GM18507 (cell line): ENCODE data around the gene DLG5.
A peak's percentile ranks its signal among the peaks of the same experiment; 100 is the strongest.

Source experiments
- DNase-seq: peaks from one replicate; pipeline ENCODE4 v3.0.0; 2011; ENCODE audit warnings: low read depth; ENCODE audit not compliant: insufficient read length; ENCODE audit errors: extremely low spot score
- FAIRE-seq: peaks from 2 replicates; lab custom pipeline; 2011; peaks lifted over from hg19 to GRCh38; lab: Jason Lieb, UNC

Gene DLG5

GRCh38 chr10:77873536-77874380 is 52.8 kb downstream of the DLG5 start:
- FAIRE-seq, result peak; percentile 89

GRCh38 chr10:77872947-77873535 is 53.5 kb downstream of the DLG5 start:
- DNase-seq (no peak), FAIRE-seq (no peak)

More at GRCh38 chr10:77873536-77874380, 52.8 kb downstream of the DLG5 start:
- peak; percentile 62 for DNase-seq

- FAIRE-seq (no peak), DNase-seq (no peak)
These were observed 54.2 kb downstream of the DLG5 start for GRCh38 chr10:77872151-77872946.

- no peak for FAIRE-seq
- no peak for DNase-seq
These were observed 56.7 kb downstream of the DLG5 start for GRCh38 chr10:77869626-77870420.

- DNase-seq (no peak), FAIRE-seq (no peak)
These were observed 58.0 kb downstream of the DLG5 start for GRCh38 chr10:77868523-77868922.

GRCh38 chr10:77867124-77867719 is 59.3 kb downstream of the DLG5 start:
- FAIRE-seq (no peak), DNase-seq (no peak)

GRCh38 chr10:77866598-77866997 is 60.0 kb downstream of the DLG5 start:
- FAIRE-seq (no peak), DNase-seq (no peak)

- FAIRE-seq (no peak), DNase-seq (no peak)
These were observed 60.8 kb downstream of the DLG5 start for GRCh38 chr10:77865580-77866324.

- FAIRE-seq, result no peak
- DNase-seq, result no peak
These were observed 62.3 kb downstream of the DLG5 start for GRCh38 chr10:77864151-77864851.

GRCh38 chr10:77863446-77863845 is 63.1 kb downstream of the DLG5 start:
- DNase-seq (no peak), FAIRE-seq (no peak)

- DNase-seq, result no peak
- no peak for FAIRE-seq
These were observed 64.0 kb downstream of the DLG5 start for GRCh38 chr10:77862595-77862994.

- DNase-seq (no peak), FAIRE-seq (no peak)
These were observed 65.2 kb downstream of the DLG5 start for GRCh38 chr10:77861366-77861765.

- no peak for FAIRE-seq
These were observed 66.7 kb downstream of the DLG5 start for GRCh38 chr10:77859865-77860282.

GRCh38 chr10:77859200-77859864 is 67.2 kb downstream of the DLG5 start:
- no peak for DNase-seq
- no peak for FAIRE-seq

More at GRCh38 chr10:77859865-77860282, 66.7 kb downstream of the DLG5 start:
- no peak for DNase-seq

- no peak for FAIRE-seq
- no peak for DNase-seq
These were observed 69.3 kb downstream of the DLG5 start for GRCh38 chr10:77857272-77857671.

GRCh38 chr10:77856566-77856965 is 70.0 kb downstream of the DLG5 start:
- DNase-seq (no peak), FAIRE-seq (no peak)

- no peak for FAIRE-seq
These were observed 71.0 kb downstream of the DLG5 start for GRCh38 chr10:77855404-77856155.

More at GRCh38 chr10:77855404-77856155, 71.0 kb downstream of the DLG5 start:
- no peak for DNase-seq
